NCI-H146 (cell line): ENCODE data around the gene TOM1.

ENCODE experiments used
- DNase-seq: peaks from one replicate; lab custom pipeline; 2025; lab: John Stamatoyannopoulos, UW

TOM1 gene

GRCh38 chr22:35299673-35300499 lies at the start of gene TOM1:
TOM1 (plus strand) TSS chr22:35299894; CDS start chr22:35299929, 35 bp downstream.
- DNase-seq, result peak; percentile 92

DNA sequence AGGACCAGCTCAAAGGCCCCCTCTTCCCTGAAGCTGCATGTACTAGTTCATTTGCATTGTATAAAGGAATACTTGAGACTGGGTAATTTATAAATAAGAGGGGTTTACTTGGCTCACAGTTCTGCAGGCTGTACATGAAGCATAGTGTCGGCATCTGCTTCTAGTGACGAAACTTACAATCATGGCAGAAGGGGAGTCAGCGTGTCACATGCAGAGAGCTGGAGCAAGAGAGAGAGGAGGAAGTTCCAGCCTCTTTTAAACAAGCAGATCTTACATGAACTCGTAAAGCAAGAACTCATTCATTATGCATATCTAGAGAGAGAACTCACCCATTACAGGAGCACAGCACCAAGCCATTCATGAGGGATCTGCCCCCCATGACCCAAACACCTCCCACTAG lies 49.5 kb upstream of the TOM1 start:
- no peak for DNase-seq

GRCh38 chr22:35253946-35254345 lies 45.7 kb upstream of the TOM1 start:
- DNase-seq, result no peak

DNA sequence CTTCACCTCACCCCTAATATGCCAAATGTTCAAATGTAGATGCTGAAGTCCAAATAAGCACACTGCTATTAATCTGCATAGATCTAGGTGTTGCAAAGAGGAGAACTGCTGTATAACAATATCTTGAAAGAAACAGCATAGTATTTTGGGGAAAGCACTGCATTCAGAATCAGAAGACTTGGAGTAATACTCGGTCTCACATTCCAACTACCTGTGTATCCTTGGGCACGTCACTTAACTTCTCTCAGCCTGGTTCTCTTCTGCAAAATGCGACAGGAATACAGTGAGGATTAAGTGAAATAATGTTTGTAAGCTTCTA lies 42.7 kb upstream of the TOM1 start:
- no peak for DNase-seq

DNA sequence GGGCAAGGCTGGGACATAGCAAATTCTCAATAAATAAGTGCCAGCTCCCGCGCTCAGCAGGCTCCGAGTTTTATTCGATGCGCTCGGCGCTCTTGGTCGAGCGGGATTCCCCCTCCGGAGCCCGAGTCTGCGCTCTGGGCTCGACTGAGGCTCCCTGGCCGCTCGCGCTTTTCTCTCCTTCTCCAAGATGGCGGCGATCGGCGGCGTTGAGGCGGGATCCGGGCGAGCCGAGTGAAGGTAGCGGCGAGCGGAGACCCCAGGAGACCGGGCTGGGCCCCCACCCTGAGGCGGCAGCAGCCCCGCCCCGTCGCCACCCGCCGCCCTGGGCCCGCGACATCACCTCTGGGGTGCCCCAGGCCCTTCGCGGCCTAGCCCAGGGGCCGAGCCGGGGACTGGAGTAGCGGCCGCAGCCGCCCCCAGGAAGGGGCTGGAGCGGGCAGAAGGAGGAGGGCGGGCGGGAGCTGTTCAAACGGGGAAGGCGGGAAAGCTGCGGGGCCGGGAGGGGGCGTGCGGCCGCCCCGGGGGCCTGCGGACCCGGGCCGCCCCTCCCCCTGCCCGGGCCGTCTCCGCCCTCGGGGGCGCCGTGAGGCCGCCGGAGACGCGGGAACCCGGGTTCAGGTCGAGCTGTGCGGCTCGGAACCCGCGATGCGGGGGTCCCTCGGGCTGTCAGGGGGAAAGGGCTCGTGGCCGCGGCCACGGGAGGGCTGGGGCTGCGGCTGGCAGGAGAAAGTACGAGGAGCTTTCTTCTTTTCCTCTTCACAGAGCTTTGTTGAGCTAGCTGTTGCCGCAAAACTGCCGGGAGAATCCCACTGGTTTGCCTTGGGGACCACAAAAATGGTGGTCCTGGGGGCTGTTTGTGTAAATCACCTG lies 42.1 kb upstream of the TOM1 start, which contains the start of gene HMGXB4:
HMGXB4 (plus strand) TSS at position 173 of the 870 bp plus-strand sequence. CDS start 4,898 bp downstream, outside the sequence.
- DNase-seq, result peak; percentile 83

- DNase-seq, result peak; percentile 8
These were observed 41.3 kb upstream of the TOM1 start for GRCh38 chr22:35258191-35258988.

DNA sequence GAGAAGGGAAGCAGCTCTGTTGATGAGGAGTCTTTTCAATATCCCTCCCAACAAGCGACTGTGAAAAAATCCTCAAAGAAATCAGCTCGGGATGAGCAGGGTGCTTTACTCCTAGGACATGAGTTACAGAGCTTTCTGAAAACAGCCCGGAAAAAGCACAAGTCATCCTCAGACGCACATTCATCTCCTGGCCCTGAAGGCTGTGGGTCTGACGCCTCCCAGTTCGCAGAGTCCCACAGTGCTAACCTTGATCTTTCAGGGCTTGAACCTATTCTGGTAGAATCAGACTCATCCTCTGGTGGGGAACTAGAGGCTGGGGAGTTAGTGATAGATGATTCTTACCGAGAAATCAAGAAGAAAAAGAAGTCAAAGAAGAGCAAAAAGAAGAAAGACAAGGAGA lies 34.7 kb upstream of the TOM1 start:
- DNase-seq, result no peak

- no peak for DNase-seq
These were observed 33.4 kb upstream of the TOM1 start for GRCh38 chr22:35266277-35266676.

DNA sequence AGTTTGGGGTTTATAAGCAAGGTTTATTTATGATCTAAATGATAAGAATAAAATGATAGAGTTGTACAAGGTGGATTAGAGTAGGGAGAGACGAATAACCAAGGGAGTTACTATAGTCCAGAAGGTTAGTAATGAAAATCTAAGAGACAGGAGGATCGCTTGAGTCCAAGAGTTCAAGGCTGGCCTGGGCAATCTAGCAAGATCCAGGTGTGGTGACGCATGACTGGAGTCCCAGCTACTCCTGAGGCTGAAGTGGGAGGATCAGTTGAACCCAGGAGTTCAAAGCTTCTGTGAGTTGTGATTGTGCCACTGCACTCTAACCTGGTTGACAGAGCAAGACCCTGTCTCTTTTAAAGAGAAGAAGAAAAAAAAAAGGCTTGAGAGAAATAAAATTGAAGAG lies 30.1 kb upstream of the TOM1 start:
- no peak for DNase-seq

- no peak for DNase-seq
These were observed 25.4 kb upstream of the TOM1 start for GRCh38 chr22:35274154-35274871.

DNA sequence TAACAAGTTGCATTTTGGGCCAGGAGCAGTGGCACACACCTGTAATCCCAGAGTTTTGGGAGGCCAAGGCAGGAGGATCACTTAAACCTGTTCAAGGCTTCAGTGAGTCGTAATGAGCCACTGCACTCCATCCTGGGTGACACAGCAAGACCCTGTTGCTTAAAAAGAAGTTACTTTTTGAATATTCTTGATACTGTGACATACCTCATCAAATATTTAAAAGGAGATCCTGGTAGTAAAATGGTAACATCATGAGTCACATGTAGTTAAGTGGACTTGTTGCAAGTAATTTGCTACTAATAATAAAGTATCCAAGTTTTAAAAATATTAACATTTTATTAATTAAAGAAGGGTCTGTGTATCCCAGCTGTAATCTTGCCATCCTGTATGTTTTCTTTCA lies 24.1 kb upstream of the TOM1 start:
- DNase-seq, result no peak

- DNase-seq, result no peak
These were observed 23.7 kb upstream of the TOM1 start for GRCh38 chr22:35276019-35276418.

DNA sequence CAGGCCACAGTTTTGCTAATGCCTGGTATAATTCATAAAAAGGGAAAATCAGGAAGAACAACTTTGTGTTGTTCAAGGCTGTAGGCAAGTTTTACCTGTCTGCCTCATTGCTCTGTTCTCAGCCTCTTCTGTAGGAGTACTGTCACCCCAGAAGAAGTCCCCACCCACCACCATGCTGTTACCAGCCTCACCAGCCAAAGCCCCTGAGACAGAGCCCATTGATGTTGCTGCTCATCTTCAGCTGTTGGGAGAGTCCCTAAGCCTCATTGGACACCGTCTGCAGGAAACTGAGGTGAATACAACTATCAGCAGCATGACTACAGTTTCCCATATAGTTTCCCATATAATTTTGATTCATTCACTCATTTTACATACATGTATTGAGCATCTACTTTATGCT lies 11.6 kb upstream of the TOM1 start:
- no peak for DNase-seq

DNA sequence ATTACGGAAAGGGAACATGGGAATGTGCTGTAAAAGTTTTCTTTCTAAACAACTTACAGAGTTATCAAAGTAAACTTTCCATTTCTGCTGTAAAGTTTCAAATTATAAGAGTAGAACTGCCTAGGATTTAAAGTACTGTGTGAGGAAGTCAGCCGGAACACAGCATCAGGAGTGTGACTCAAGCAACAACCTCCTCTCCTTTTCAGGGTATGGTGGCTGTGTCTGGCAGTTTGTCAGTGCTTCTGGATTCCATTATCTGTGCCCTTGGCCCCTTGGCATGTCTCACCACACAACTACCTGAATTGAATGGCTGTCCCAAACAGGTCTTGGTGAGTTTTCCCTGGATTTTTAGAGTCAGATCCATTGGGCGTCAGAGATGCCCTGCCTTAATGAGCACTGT lies 6.9 kb upstream of the TOM1 start:
- no peak for DNase-seq

DNA sequence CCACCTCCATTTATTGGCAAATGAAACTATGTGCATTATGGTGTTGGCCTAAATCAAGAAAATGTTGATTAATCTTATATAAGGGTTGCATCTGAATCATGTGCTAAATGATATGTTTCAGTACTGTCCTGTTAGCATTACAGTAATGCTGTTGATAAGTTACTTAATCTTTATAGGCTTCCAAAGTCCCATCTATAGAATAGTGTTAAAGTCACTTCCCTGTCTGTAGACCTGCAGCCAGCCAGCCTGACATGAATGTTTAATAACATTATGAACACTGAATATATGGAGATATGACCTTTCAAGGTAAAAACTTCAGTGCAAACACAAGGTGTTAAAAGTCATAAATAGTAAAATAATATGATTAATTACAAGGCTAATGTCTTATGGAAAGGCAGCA lies 3.6 kb upstream of the TOM1 start:
- DNase-seq, result no peak

- no peak for DNase-seq
These were observed 449 bp upstream of the TOM1 start for GRCh38 chr22:35299217-35299672.

GRCh38 chr22:35301372-35301874 lies 1.7 kb downstream of the TOM1 start:
- DNase-seq, result no peak

GRCh38 chr22:35303029-35303624 lies 3.4 kb downstream of the TOM1 start:
- no peak for DNase-seq

- no peak for DNase-seq
These were observed 5.9 kb downstream of the TOM1 start for GRCh38 chr22:35305525-35306070.

- no peak for DNase-seq
These were observed 6.8 kb downstream of the TOM1 start for GRCh38 chr22:35306350-35306967.
